Glutamatergic neuron (in vitro differentiated cells): ENCODE results near the gene LIN7C. TPM values are rescaled to one million over a fixed set of nuclear protein-coding genes. Genes with fewer than 3 reads are reported as not detected.

Experiments
- DNase-seq: peaks from one replicate; pipeline ENCODE4 v3.0.0; 2022
- H3K27ac Mint-ChIP-seq: one replicate; pipeline ENCODE4 v1.8.0; 2020; ENCODE audit warnings: mild to moderate bottlenecking, mixed read lengths, inconsistent platforms; ENCODE audit not compliant: unreplicated experiment
- H3K27me3 Mint-ChIP-seq: one replicate; pipeline ENCODE4 v1.8.0; 2020; ENCODE audit warnings: mild to moderate bottlenecking, moderate library complexity, mixed read lengths, inconsistent platforms; ENCODE audit not compliant: unreplicated experiment
- H3K36me3 Mint-ChIP-seq: one replicate; pipeline ENCODE4 v1.8.0; 2020; ENCODE audit warnings: mild to moderate bottlenecking, mixed read lengths, inconsistent platforms; ENCODE audit not compliant: unreplicated experiment
- H3K4me1 Mint-ChIP-seq: one replicate; pipeline ENCODE4 v1.8.0; 2020; ENCODE audit warnings: mild to moderate bottlenecking, low read depth, mixed read lengths, inconsistent platforms; ENCODE audit not compliant: unreplicated experiment
- H3K4me3 Mint-ChIP-seq: one replicate; pipeline ENCODE4 v1.8.0; 2020; ENCODE audit warnings: mild to moderate bottlenecking, mixed read lengths, inconsistent platforms; ENCODE audit not compliant: unreplicated experiment
- H3K9me3 Mint-ChIP-seq: one replicate; pipeline ENCODE4 v1.8.0; 2020; ENCODE audit warnings: mild to moderate bottlenecking, moderate library complexity, mixed read lengths, inconsistent platforms; ENCODE audit not compliant: unreplicated experiment
- total RNA-seq: library from RNA; stranded (reverse); fragmentation: NEBNext Ultra II Directional; extraction: Animal tissue kit (Norgen Biotek cat#: 25700); gene quantifications from one replicate; pipeline ENCODE4 v1.2.1, GENCODE V29; 2021; ENCODE audit not compliant: unreplicated experiment
- TF ChIP-seq, protein P1 (sequence below): fragments of 200-600 bp; sonication (generic); IDR thresholded peaks from one replicate; pipeline ENCODE4 v1.5.0; 2021; ENCODE audit not compliant: partially characterized antibody, unreplicated experiment

The LIN7C gene
- total RNA-seq, 1 donor from 2014 or later, result 44.7 TPM

DNA sequence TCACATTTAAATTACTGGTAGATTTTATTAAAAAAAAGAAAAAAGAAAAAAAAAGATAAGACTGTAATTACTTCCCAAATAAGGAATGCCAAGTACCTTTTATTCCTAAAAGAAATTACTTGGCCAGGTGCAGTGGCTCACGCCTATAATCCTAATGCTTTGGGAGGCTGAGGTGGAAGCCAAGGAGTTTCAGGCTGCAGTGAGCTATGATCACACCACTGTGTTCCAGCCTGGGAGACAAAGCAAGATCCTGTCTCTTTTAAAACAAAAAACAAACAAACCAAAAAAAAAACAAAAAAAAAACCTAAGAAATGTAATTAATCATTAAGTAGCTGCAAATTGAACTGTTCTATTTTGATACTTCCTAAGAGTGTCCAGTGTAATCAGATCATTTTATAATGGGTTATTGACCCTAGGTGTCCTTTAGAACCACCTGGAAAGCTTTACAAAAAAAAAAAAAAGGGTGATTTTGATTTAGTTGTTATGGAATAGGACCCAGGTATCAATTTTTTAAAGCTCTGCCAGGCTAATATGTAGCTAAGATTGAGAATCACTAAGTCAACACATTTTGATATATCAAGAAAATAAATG, 10.8 kb downstream of the LIN7C start:
- peaks cover 7% of the 10 kb centered on the region for H3K36me3 Mint-ChIP-seq

DNA sequence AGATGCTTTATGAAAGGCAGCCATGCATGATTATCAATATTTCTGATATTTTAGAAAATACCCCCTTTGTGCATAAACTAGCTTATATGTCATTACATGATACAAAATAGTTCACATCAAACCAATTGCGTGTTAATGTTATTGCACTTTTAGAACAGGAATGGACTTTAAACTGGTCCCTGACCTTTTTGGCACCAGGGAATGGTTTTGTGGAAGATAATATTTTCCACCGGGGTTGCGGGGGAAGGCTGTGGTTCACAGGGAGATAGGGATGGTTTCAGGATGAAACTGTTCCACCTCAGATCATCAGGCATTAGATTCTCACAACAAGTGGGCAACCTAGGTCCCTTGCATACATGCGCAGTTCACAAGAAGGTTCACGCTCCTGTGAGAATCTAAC, 17.5 kb downstream of the LIN7C start:
- H3K4me1 Mint-ChIP-seq, result no peaks in the 10 kb centered on the region
- H3K27ac Mint-ChIP-seq, result no peak overlapping the region

More for the DNA sequence above, 10.8 kb downstream of the LIN7C start:
- TF ChIP-seq, protein P1, sequence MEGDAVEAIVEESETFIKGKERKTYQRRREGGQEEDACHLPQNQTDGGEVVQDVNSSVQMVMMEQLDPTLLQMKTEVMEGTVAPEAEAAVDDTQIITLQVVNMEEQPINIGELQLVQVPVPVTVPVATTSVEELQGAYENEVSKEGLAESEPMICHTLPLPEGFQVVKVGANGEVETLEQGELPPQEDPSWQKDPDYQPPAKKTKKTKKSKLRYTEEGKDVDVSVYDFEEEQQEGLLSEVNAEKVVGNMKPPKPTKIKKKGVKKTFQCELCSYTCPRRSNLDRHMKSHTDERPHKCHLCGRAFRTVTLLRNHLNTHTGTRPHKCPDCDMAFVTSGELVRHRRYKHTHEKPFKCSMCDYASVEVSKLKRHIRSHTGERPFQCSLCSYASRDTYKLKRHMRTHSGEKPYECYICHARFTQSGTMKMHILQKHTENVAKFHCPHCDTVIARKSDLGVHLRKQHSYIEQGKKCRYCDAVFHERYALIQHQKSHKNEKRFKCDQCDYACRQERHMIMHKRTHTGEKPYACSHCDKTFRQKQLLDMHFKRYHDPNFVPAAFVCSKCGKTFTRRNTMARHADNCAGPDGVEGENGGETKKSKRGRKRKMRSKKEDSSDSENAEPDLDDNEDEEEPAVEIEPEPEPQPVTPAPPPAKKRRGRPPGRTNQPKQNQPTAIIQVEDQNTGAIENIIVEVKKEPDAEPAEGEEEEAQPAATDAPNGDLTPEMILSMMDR, result no peak
- H3K4me3 Mint-ChIP-seq, result no peak overlapping the region
- no peaks in the 10 kb centered on the region for H3K4me1 Mint-ChIP-seq
- no peaks in the 10 kb centered on the region for H3K27me3 Mint-ChIP-seq
- H3K9me3 Mint-ChIP-seq, result no peaks in the 10 kb centered on the region
- DNase-seq, result no peak
- H3K27ac Mint-ChIP-seq, result no peak overlapping the region

DNA sequence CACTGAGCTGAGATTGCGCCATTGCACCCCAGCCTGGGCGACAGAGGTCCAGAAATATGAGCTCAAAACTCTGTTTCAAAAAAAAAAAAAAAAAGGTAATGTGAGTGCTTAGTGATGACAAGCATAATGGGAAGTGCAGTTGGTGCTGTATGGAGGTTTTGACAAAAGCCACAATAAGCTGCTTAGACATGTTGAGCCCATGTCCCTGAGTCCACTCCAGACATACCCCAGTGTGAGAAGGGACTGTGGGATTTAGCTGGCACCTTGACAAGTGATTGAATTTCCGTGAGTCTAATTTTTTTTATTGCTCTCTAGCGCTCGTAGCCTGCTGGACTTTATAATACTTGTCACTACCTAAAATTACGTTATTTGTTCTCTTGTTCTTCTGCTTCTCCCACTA, 18.9 kb downstream of the LIN7C start:
- no peak overlapping the region for H3K27ac Mint-ChIP-seq
- H3K27me3 Mint-ChIP-seq, result no peaks in the 10 kb centered on the region
- H3K4me3 Mint-ChIP-seq, result no peak overlapping the region
- no peak for DNase-seq
- no peaks in the 10 kb centered on the region for H3K9me3 Mint-ChIP-seq
- H3K4me1 Mint-ChIP-seq, result no peaks in the 10 kb centered on the region
- TF ChIP-seq, protein P1, result no peak
- peaks cover 7% of the 10 kb centered on the region for H3K36me3 Mint-ChIP-seq

More for the DNA sequence above, 17.5 kb downstream of the LIN7C start:
- TF ChIP-seq, protein P1, result no peak
- H3K9me3 Mint-ChIP-seq, result no peaks in the 10 kb centered on the region
- H3K36me3 Mint-ChIP-seq, result peaks cover 7% of the 10 kb centered on the region
- no peak for DNase-seq
- H3K4me3 Mint-ChIP-seq, result no peak overlapping the region
- no peaks in the 10 kb centered on the region for H3K27me3 Mint-ChIP-seq

DNA sequence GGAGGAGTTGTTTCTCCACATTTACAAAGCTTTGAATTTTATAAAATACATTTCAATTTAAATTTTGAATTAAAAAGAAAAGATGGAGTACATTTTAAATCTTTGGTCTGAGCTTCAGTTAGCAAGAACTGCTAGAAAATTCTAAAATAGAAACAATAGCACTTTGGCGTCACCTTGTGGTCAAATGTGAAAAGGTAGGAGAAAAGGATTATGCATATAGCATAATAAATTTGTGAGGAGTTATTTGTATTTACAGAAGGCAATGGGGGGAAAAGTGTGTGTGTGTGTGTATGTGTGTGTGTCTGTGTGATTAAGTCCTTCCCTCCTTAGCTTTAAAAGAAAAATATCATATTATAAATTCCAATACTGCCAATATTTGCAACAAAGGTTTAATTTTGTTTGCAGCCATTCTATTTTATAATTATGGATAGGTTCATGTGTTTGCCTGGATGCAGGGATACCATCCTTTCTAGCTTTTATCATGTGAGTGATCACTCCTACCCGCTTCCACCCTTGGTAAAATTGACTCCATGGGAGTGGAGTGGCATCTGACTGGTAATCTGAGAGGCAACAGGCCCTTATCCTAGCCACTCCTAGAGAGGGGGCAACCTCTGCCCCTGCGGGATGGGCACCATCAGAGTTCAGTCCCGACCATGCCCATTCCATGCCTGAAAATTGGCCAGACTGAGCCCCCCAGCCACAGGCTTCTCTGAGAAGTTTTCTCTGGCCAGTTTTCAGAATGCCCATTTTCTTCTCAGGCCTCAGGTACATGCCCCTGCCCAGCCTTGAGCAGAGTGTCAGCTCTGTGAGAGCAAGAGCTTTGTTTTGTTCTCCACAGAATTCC, 20.4 kb downstream of the LIN7C start:
- no peak overlapping the region for H3K27ac Mint-ChIP-seq

More for the DNA sequence above, 20.4 kb downstream of the LIN7C start:
- Mint-ChIP-seq H3K27me3 (no peaks in the 10 kb centered on the region), H3K9me3 (no peaks in the 10 kb centered on the region), H3K4me3 (no peak overlapping the region), H3K4me1 (no peaks in the 10 kb centered on the region), H3K36me3 (peaks cover 3% of the 10 kb centered on the region)
- TF ChIP-seq, protein P1, result peak; percentile 91
- no peak for DNase-seq
